Measurements from ENCODE around the gene TSC22D4. TPM values are rescaled to one million over a fixed set of nuclear protein-coding genes. Genes with fewer than 3 reads are reported as not detected.

The TSC22D4 gene
- total RNA-seq, 2 experiments from 2014 or later: 46.0 to 48.7 TPM

DNA sequence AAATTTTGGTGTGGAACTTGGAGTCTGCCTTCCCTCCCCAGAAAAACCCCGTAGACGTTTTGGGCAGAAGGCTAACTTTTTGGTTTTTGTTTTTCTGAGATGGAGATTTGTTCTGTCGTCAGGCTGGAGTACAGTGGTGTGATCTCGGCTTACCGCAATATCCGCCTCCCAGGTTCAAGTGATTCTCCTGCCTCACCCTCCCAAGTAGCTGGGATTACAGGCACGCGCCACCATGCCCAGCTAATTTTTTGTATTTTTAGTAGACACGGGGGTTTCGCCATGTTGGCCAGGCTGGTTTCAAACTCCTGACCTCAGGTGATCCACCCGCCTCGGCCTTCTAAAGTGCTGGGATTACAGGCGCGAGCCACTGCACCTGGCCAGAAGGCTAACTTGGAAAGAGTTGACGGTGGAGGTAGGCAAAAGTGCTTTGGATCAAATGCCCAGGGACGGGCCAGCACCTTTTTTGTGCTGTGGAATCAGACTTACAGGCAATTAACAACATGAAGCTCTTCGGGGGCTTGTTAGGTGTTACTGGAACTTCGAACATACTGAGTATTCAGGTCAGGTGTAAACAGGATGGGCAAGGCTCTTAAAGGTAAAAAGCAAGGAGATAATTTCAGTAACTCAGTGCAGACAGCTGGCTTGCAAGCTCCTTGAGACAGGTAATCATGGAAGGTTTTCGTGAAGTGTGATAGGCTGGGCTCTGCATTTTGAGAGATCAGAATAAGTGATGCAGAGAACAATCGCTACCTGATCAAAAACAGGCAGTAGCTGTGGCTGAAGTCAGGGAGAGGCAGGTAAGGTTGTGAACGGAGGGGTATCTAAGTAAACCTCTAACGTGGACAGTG, 44.5 kb downstream of the TSC22D4 start:
- Mint-ChIP-seq H3K36me3 (ENCODE audit: low read depth) (peaks cover 47% of the 10 kb centered on the region), H3K27ac (peak overlapping the region; percentile 83), H3K4me3 (peak overlapping the region; percentile 84), H3K9me3 (no peaks in the 10 kb centered on the region), H3K27me3 (ENCODE audit: low read depth) (peaks cover under 1% of the 10 kb centered on the region), H3K4me1 (ENCODE audit: low read depth) (peaks cover 55% of the 10 kb centered on the region)
- CTCF ChIA-PET: interaction anchor here (0.9 kb wide), 2 partner anchors 16 to 125 kb away, joined by 3 read pairs; no protein-coding TSS in a partner anchor
- intact Hi-C loops (cut with micrococcal nuclease): no loop called here
- DNase-seq: no peak

DNA sequence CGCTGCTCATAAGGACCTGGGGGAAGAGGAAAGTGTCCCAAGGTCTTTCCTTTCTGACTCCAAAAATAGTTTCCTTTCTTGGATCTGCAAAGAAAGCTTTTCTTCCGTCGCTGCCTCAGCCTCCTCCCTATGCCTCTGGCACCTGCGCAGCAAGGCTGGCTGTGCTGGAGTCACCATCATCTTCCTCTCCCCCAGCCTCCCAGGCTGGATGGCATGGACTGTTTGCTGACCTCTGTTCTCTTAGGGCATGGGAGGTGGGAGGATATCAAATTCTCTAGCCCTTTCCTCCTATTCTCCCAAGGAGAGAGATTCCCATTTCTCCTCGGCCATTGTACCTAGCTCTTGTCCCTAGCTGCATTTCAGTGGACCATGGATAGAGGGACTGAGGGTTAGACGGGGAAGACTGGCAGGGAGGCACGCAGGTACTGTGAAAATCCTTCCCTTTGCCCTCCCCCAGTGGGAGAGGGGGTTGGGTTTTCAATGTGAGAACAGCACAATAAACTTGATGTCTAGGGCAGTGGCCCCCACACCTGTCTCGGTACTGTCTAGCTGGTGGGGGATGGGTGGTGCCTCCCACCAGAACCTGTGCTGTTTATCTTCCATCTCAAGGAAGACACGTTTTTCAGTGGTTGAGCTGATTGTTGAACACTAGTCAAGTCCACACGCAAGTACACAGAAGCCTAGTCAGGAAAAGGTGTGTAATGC, 45.3 kb downstream of the TSC22D4 start:
- intact Hi-C loops (cut with micrococcal nuclease): no loop called here
- H3K9me3 Mint-ChIP-seq: no peaks in the 10 kb centered on the region
- no peak overlapping the region for H3K4me3 Mint-ChIP-seq
- DNase-seq: no peak
- CTCF ChIA-PET: interaction anchor here (0.9 kb wide), 1 partner anchor 126 kb away, joined by 3 read pairs; no protein-coding TSS in a partner anchor
- peaks cover 5% of the 10 kb centered on the region for H3K27me3 Mint-ChIP-seq (ENCODE audit: low read depth)
- peak overlapping the region; percentile 83 for H3K27ac Mint-ChIP-seq
- peaks cover 59% of the 10 kb centered on the region for H3K4me1 Mint-ChIP-seq (ENCODE audit: low read depth)
- H3K36me3 Mint-ChIP-seq (ENCODE audit: low read depth): peaks cover 51% of the 10 kb centered on the region

DNA sequence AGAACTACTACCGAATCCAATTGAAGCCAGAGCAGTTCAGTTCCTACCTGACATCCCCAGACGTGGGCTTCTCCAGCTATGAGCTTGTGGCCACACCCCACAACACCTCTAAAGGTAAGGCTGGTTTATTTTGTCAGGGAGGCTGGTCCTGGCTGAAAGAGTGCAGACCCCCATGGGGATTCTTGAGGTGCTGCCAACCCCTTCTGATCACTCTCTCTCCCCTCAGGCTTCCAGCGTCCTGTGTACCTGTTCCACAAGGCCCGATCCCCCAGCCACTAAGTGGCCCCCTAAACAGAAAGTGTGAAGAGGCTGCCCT, 45.8 kb downstream of the TSC22D4 start:
- DNase-seq: no peak
- intact Hi-C loops (cut with micrococcal nuclease): no loop called here
- no peaks in the 10 kb centered on the region for H3K9me3 Mint-ChIP-seq
- peaks cover 51% of the 10 kb centered on the region for H3K36me3 Mint-ChIP-seq (ENCODE audit: low read depth)
- no peak overlapping the region for H3K4me3 Mint-ChIP-seq
- H3K27ac Mint-ChIP-seq: peak overlapping the region; percentile 83
- peaks cover 59% of the 10 kb centered on the region for H3K4me1 Mint-ChIP-seq (ENCODE audit: low read depth)
- CTCF ChIA-PET: no interaction called here
- peaks cover 5% of the 10 kb centered on the region for H3K27me3 Mint-ChIP-seq (ENCODE audit: low read depth)

DNA sequence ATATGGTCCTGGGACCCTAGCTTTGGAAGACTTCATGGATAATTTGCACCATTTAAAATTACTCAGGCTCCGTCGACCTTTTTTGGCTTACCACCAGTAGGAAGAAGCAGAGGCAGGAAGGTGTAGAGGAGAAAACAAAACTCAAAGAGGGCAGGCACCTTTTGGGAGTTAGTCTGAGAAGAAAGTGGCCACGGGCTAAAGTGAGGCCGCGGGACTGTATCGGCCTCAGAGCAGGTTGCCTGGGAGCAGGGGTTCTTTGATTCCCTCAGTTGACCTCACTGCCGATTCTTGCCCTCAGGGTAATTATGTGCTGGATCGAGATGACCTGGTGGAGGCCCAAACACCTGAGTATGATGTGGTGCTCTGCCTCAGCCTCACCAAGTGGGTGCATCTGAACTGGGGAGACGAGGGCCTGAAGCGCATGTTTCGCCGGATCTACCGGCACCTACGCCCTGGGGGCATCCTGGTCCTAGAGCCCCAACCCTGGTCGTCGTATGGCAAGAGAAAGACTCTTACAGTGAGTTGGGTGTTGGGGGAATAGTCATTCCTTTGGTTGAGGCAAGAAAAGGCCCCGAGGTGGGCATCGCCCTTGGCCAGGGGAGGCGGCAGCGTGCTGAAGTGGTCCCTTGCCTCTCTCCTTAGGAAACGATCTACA, 46.3 kb downstream of the TSC22D4 start:
- H3K36me3 Mint-ChIP-seq (ENCODE audit: low read depth): peaks cover 51% of the 10 kb centered on the region
- peak overlapping the region; percentile 12 for H3K4me3 Mint-ChIP-seq
- H3K4me1 Mint-ChIP-seq (ENCODE audit: low read depth): peaks cover 64% of the 10 kb centered on the region
- H3K9me3 Mint-ChIP-seq: no peaks in the 10 kb centered on the region
- DNase-seq: no peak
- CTCF ChIA-PET: no interaction called here
- intact Hi-C loops (cut with micrococcal nuclease): no loop called here
- peaks cover 5% of the 10 kb centered on the region for H3K27me3 Mint-ChIP-seq (ENCODE audit: low read depth)
- H3K27ac Mint-ChIP-seq: peak overlapping the region; percentile 93

DNA sequence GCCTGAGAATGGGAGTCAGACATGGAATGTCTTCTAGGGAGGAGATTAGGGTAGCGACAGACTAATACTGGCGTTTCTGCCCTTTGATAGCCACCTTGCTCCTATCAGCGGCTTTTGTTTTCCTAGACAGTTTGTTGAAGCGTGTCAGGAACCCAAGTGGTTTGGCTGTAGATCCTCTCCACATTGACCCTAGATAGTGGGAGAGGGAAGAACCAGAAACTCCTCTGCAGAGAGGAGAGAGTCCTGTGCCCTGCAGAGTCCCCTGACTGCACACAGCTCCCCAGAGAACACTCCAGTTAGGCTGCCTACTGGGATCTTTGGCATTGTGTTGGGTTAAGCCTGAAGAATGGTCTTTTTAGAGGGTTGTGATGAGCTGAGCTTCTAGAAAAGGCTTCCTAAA, 47.0 kb downstream of the TSC22D4 start:
- H3K9me3 Mint-ChIP-seq: no peaks in the 10 kb centered on the region
- DNase-seq: no peak
- H3K27me3 Mint-ChIP-seq (ENCODE audit: low read depth): peaks cover 5% of the 10 kb centered on the region
- H3K27ac Mint-ChIP-seq: peak overlapping the region; percentile 93
- peaks cover 51% of the 10 kb centered on the region for H3K36me3 Mint-ChIP-seq (ENCODE audit: low read depth)
- peak overlapping the region; percentile 83 for H3K4me3 Mint-ChIP-seq
- peaks cover 64% of the 10 kb centered on the region for H3K4me1 Mint-ChIP-seq (ENCODE audit: low read depth)
- CTCF ChIA-PET: no interaction called here
- intact Hi-C loops (cut with micrococcal nuclease): no loop called here

DNA sequence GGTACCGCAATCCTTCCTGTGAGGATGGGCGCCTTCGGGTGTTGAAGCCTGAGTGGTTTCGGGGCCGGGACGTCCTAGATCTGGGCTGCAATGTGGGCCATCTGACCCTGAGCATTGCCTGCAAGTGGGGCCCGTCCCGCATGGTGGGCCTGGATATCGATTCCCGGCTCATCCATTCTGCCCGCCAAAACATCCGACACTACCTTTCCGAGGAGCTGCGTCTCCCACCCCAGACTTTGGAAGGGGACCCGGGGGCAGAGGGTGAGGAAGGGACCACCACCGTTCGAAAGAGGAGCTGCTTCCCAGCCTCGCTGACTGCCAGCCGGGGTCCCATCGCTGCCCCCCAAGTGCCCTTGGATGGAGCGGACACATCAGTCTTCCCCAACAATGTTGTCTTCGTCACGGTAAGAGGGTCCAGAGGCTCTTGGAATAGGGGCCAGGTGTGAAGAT, 47.7 kb downstream of the TSC22D4 start:
- Mint-ChIP-seq H3K27me3 (ENCODE audit: low read depth) (peaks cover 5% of the 10 kb centered on the region), H3K4me1 (ENCODE audit: low read depth) (peaks cover 61% of the 10 kb centered on the region), H3K36me3 (ENCODE audit: low read depth) (peaks cover 49% of the 10 kb centered on the region), H3K27ac (peak overlapping the region; percentile 93), H3K4me3 (peak overlapping the region; percentile 83), H3K9me3 (no peaks in the 10 kb centered on the region)
- CTCF ChIA-PET: interaction anchor here (0.6 kb wide), 1 partner anchor 352 kb away, joined by 3 read pairs; no protein-coding TSS in a partner anchor
- no peak for DNase-seq
- intact Hi-C loops (cut with micrococcal nuclease): no loop called here

DNA sequence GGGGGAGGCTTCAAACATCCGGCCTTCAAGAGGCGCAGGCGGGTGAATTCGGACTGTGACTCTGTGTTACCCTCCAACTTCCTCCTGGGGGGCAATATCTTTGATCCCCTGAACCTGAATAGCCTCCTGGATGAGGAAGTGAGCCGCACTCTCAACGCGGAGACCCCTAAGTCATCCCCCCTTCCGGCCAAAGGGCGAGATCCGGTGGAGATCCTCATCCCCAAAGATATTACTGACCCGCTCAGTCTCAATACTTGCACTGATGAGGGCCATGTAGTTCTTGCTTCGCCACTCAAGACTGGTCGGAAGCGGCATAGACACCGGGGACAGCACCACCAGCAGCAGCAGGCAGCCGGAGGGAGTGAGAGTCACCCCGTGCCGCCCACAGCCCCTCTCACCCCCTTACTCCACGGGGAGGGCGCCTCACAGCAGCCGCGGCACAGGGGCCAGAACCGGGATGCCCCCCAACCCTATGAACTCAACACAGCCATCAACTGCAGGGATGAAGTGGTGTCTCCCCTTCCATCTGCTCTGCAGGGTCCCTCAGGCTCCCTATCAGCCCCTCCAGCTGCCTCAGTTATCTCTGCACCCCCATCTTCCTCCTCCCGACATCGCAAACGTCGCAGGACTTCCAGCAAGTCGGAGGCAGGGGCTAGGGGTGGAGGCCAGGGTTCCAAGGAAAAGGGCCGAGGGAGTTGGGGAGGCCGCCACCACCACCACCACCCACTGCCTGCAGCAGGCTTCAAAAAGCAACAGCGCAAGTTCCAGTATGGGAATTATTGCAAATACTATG, 48.3 kb downstream of the TSC22D4 start:
- intact Hi-C loops (cut with micrococcal nuclease): loop anchor here (1.0 kb wide), 1 partner anchor 445 kb away; the partner anchor contains the start of gene SRRT
- Mint-ChIP-seq H3K27me3 (ENCODE audit: low read depth) (peaks cover 5% of the 10 kb centered on the region), H3K4me3 (peak overlapping the region; percentile 83), H3K4me1 (ENCODE audit: low read depth) (peaks cover 59% of the 10 kb centered on the region), H3K27ac (peak overlapping the region; percentile 93), H3K9me3 (no peaks in the 10 kb centered on the region), H3K36me3 (ENCODE audit: low read depth) (peaks cover 47% of the 10 kb centered on the region)
- peak; percentile 73 for DNase-seq
- CTCF ChIA-PET: interaction anchor here (0.6 to 1.1 kb wide), 2 partner anchors 13 to 353 kb away, joined by 3 read pairs; no protein-coding TSS in a partner anchor

DNA sequence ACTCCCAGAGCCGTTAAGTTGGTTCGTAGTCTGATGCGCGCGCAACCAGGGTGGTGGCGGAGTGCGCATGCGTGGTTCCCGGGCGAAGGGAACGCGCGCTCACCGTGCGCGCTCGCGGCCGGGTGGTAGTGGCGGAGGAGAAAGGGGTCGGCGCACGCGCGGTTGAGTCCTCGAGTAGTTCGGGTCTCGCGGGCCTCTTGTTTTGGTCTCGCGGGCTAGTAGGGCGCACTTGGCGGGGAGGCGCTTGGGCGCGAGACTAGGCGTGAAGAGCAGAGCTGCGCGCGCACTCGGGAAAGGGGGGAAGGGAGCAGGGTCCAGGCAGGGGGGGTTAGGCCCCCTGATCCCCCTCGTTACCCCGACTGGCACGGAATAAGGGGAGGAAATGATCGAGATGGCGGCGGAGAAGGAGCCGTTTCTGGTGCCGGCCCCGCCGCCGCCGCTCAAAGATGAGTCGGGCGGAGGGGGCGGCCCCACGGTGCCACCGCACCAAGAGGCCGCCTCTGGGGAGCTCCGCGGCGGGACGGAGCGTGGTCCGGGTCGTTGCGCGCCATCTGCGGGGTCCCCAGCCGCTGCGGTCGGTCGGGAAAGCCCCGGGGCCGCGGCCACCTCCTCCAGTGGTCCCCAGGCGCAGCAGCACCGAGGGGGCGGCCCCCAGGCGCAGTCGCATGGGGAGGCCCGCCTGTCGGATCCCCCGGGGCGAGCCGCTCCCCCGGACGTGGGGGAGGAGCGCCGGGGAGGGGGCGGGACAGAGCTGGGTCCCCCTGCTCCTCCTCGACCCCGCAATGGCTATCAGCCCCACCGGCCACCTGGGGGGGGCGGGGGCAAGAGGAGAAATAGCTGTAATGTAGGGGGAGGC, 49.1 kb downstream of the TSC22D4 start, which contains the start of gene MEPCE:
Gene MEPCE, plus strand, starts transcription at position 195 of the 856 bp plus-strand sequence. Its CDS starts 188 bp downstream, at position 383.
- Mint-ChIP-seq H3K9me3 (no peaks in the 10 kb centered on the region), H3K4me1 (ENCODE audit: low read depth) (peaks cover 54% of the 10 kb centered on the region), H3K36me3 (ENCODE audit: low read depth) (peaks cover 40% of the 10 kb centered on the region), H3K27ac (peak within 1 kb of the TSS; percentile 99), H3K4me3 (peak within 1 kb of the TSS; percentile 93), H3K27me3 (ENCODE audit: low read depth) (peaks cover 5% of the 10 kb centered on the region)
- intact Hi-C loops (cut with micrococcal nuclease): loop anchor here (1.0 to 5.0 kb wide), 18 partner anchors 34 to 1288 kb away; partner anchors contain the start of genes AGFG2, AP4M1, BUD31 and CNPY4
- CTCF ChIA-PET: interaction anchor here (1.0 to 1.1 kb wide), 3 partner anchors 14 to 262 kb away, joined by 3 read pairs; no protein-coding TSS in a partner anchor
- DNase-seq: peak; percentile 93

DNA sequence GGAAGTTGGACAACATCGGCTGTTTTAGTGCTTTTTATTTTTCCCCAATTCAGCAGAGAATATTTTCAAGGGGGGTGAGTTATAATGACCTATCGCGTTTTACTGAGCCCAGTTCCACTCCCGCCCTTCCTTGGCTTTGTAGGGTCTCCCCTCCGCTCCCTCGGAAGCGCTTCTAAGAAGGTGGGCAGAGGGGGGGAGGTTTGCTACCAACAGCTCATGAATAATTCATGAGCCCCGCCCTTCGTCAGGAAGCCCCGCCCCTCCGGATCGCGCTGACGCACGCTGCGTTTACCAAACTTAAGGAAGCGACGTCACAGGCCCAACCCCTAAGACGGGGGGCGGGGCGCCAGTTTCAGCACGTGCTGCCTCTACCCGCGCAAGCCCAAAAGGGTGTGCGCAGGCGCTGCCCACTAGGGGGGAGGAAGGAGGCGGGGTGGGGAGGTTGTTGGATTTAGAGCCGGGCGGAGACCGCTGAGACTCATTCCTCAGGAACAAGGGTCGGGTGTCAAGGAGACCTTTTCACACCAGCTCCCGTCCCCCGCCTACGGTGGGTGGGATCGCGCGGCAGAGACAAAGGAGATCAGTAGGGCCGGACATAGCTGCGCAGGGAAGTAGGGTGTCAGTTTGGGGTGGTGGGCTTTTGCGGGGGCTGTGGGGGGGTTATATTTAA, 49.9 kb downstream of the TSC22D4 start:
- H3K9me3 Mint-ChIP-seq: no peaks in the 10 kb centered on the region
- peaks cover 47% of the 10 kb centered on the region for H3K4me1 Mint-ChIP-seq (ENCODE audit: low read depth)
- H3K27me3 Mint-ChIP-seq (ENCODE audit: low read depth): peaks cover 5% of the 10 kb centered on the region
- CTCF ChIA-PET: interaction anchor here (0.6 to 1.1 kb wide), 3 partner anchors 22 to 263 kb away, joined by 3 to 4 read pairs (median 3); no protein-coding TSS in a partner anchor
- intact Hi-C loops (cut with micrococcal nuclease): loop anchor here (1.0 to 5.0 kb wide), 20 partner anchors 7 to 1287 kb away; partner anchors contain the start of genes AGFG2, AP4M1, BUD31 and CNPY4
- peak overlapping the region; percentile 99 for H3K27ac Mint-ChIP-seq
- H3K36me3 Mint-ChIP-seq (ENCODE audit: low read depth): peaks cover 33% of the 10 kb centered on the region
- H3K4me3 Mint-ChIP-seq: peak overlapping the region; percentile 93
- peak; percentile 100 for DNase-seq

Measured in activated naive CD4-positive, alpha-beta T cell treated with anti-CD3 and anti-CD28 coated beads for 36 hours (primary cell).